WTC11 (cell line): ENCODE data around the gene ACTN1.

ENCODE experiments used
- CREM ChIP-seq: sonication (generic); formaldehyde crosslinking; IDR thresholded peaks from 2 replicates; pipeline ENCODE4 v1.8.1; 2022; ENCODE audit warnings: mild to moderate bottlenecking, missing genetic modification reagents, moderate library complexity
- ELF4 ChIP-seq: sonication (generic); formaldehyde crosslinking; IDR thresholded peaks from 2 replicates; pipeline ENCODE4 v1.8.1; 2022; ENCODE audit warnings: low read depth, mild to moderate bottlenecking, moderate library complexity, missing genetic modification reagents
- FOXK1 ChIP-seq: sonication (generic); formaldehyde crosslinking; IDR thresholded peaks from 2 replicates; pipeline ENCODE4 v1.8.0; 2022; ENCODE audit warnings: mild to moderate bottlenecking, moderate library complexity, missing genetic modification reagents
- FOXP1 ChIP-seq: sonication (generic); formaldehyde crosslinking; IDR thresholded peaks from 2 replicates; pipeline ENCODE4 v1.8.0; 2022; ENCODE audit warnings: missing genetic modification reagents, mild to moderate bottlenecking, moderate library complexity, borderline replicate concordance
- NFYB ChIP-seq: sonication (generic); formaldehyde crosslinking; conservative IDR thresholded peaks from 2 replicates; pipeline ENCODE4 v1.8.0; 2022; ENCODE audit warnings: low read depth, missing genetic modification reagents
- NR1H2 ChIP-seq: sonication (generic); formaldehyde crosslinking; IDR thresholded peaks from 2 replicates; pipeline ENCODE4 v1.9.0; 2021; ENCODE audit warnings: mild to moderate bottlenecking, moderate library complexity, missing genetic modification reagents
- NR3C1 ChIP-seq: sonication (generic); formaldehyde crosslinking; conservative IDR thresholded peaks from 2 replicates; pipeline ENCODE4 v1.8.1; 2023; ENCODE audit warnings: low read depth, mild to moderate bottlenecking, missing genetic modification reagents
- RORB ChIP-seq: fragments of 250-450 bp; sonication (Bioruptor Pico); IDR thresholded peaks from 2 replicates; pipeline ENCODE4 v1.9.0; 2021; ENCODE audit warnings: mild to moderate bottlenecking
- TCF7 ChIP-seq: sonication (generic); formaldehyde crosslinking; IDR thresholded peaks from 2 replicates; pipeline ENCODE4 v1.8.0; 2022; ENCODE audit warnings: mild to moderate bottlenecking, low read depth, missing genetic modification reagents, moderate library complexity
- TEAD4 ChIP-seq: sonication (generic); formaldehyde crosslinking; IDR thresholded peaks from 2 replicates; pipeline ENCODE4 v1.8.0; 2022; ENCODE audit warnings: mild to moderate bottlenecking, missing genetic modification reagents
- TP53 ChIP-seq: sonication (generic); formaldehyde crosslinking; IDR thresholded peaks from 2 replicates; pipeline ENCODE4 v1.8.1; 2023; ENCODE audit warnings: mild to moderate bottlenecking, missing genetic modification reagents
- ZNF263 ChIP-seq: sonication (generic); formaldehyde crosslinking; IDR thresholded peaks from 2 replicates; pipeline ENCODE4 v1.8.1; 2022; ENCODE audit warnings: low read depth, mild to moderate bottlenecking, moderate library complexity, missing genetic modification reagents
- TF ChIP-seq, protein P1 (sequence below): fragments of 200-600 bp; IDR thresholded peaks from 2 replicates; pipeline ENCODE4 v1.8.0; 2022; ENCODE audit warnings: antibody characterized with exemption
- TF ChIP-seq, protein P2 (sequence below): sonication (generic); formaldehyde crosslinking; IDR thresholded peaks from 2 replicates; pipeline ENCODE4 v1.8.1; 2022; ENCODE audit warnings: low read depth, mild to moderate bottlenecking, moderate library complexity, missing genetic modification reagents, borderline replicate concordance

DNA sequence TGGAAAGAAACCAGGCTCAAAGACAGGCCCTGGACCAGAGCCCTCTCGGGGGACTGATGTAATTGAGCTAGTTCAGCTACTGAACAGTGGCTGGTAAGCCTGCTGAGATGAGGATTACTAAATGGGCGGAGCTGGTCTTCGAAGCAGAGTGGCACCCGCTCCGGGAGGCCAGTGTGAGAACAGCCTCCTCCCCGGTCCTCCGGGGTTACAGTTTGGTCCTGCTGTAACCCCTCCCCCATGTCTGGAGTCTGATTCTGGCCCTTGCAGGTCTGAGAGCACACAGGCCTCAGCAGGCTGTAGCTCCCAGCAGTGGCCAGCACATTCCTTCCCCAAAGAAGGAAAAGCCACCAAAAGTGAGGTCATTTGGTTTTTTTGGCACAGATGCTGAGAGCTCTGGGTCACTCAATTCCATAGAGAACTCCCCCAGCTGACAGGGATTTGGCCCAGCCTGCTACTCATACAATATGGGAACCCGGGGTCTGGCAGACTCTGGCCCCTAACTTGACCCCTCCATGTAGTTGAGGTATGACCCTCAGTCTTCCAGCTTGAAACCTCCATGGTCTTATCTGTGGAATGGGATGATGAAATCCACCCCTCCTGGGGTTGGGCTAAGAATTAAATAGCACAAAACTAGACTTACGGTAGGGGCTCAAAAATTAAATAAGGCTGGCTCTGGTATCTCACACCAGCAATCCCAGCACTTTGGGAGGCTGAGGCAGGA lies 39.0 kb downstream of the ACTN1 start:
- TF ChIP-seq FOXP1 (CRISPR knock-in tag) (no peak), CREM (CRISPR knock-in tag) (no peak), FOXK1 (CRISPR knock-in tag) (no peak), NFYB (CRISPR knock-in tag) (no peak), NR3C1 (CRISPR knock-in tag) (no peak), TEAD4 (CRISPR knock-in tag) (no peak), NR1H2 (CRISPR knock-in tag) (no peak), ELF4 (CRISPR knock-in tag) (no peak), TCF7 (CRISPR knock-in tag) (no peak), TP53 (CRISPR knock-in tag) (no peak), RORB (no peak), ZNF263 (CRISPR knock-in tag) (no peak)
- TF ChIP-seq, protein P1, sequence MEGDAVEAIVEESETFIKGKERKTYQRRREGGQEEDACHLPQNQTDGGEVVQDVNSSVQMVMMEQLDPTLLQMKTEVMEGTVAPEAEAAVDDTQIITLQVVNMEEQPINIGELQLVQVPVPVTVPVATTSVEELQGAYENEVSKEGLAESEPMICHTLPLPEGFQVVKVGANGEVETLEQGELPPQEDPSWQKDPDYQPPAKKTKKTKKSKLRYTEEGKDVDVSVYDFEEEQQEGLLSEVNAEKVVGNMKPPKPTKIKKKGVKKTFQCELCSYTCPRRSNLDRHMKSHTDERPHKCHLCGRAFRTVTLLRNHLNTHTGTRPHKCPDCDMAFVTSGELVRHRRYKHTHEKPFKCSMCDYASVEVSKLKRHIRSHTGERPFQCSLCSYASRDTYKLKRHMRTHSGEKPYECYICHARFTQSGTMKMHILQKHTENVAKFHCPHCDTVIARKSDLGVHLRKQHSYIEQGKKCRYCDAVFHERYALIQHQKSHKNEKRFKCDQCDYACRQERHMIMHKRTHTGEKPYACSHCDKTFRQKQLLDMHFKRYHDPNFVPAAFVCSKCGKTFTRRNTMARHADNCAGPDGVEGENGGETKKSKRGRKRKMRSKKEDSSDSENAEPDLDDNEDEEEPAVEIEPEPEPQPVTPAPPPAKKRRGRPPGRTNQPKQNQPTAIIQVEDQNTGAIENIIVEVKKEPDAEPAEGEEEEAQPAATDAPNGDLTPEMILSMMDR = no peak
- TF ChIP-seq, protein P2, sequence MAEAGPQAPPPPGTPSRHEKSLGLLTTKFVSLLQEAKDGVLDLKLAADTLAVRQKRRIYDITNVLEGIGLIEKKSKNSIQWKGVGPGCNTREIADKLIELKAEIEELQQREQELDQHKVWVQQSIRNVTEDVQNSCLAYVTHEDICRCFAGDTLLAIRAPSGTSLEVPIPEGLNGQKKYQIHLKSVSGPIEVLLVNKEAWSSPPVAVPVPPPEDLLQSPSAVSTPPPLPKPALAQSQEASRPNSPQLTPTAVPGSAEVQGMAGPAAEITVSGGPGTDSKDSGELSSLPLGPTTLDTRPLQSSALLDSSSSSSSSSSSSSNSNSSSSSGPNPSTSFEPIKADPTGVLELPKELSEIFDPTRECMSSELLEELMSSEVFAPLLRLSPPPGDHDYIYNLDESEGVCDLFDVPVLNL (CRISPR knock-in tag) = no peak
